HG02938 (cell line): ENCODE results near the gene CTAG1A.
"Not testable (repeated sequence)": the region's sequence is repeated elsewhere in the genome, so short reads cannot be mapped to it uniquely, and the experiment has no call there.

Source experiments
- ATAC-seq: cut with Tn5 transposase; IDR thresholded peaks from one replicate; pipeline ENCODE4 v1.9.1; 2021; ENCODE audit warnings: mild to moderate bottlenecking, moderate library complexity; ENCODE audit not compliant: unreplicated experiment

The CTAG1A gene

DNA sequence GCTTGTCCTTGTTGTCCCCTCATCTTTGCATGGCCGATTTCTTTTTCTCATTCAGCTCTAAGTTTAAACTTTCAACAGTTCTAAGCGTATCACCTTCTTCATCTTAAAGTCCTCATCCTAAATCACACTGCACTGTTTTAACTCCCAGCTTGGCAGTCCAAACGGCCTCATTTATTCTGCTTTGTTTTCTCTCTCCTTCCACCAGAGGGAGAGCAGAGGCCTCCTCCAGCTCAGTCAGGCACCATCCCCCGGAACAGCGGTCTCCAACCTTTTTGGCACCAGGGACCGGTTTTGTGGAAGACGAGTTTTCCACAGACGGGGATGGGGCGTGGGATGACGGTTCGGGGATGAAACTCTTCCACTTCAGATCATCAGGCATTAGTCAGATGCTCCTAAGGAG lies 14.6 kb upstream of the CTAG1A start:
- ATAC-seq = not testable (repeated sequence)

- ATAC-seq = not testable (repeated sequence)
Observed at GRCh38 chrX:154573061-154573460, 11.9 kb upstream of the CTAG1A start.

DNA sequence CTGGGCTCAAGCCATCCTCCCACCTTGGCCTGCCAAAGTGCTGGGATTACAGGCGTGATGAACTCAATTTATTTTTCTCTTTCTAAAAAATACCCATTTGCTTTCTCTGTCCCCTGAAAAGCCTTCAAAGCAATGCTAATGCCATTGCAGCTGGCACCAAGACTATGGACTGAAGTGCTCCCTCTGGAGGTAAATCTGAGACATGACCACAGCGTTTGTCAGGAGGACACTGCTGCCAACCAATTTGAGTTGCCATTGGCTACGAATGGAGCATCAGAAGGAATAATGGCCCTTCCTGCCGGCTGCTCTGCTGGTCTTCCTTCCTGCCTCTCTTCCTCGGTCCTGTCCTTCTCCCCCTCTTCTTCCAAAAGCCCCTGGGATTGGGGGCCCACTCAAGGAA lies 9.9 kb upstream of the CTAG1A start:
- ATAC-seq = not testable (repeated sequence)

DNA sequence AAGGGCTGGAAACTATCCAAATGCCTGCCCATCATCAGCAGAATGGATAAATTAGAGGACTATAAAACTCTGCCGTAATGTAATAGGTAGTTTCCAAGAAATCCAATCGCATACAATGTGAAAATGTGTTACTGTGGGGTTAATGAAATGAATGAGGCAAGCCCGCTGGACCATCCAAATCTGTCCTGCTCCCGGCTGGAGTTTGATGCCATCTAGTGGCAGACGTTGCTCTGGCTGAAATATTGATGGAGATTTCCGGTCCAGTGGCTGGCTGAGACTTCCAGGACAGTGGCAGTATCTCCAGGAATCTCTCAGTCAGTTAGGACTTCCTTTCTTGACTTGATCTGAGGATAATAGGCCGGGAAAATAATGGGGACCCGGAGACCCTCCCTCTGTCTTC lies 1.9 kb upstream of the CTAG1A start:
- not testable (repeated sequence) for ATAC-seq

DNA sequence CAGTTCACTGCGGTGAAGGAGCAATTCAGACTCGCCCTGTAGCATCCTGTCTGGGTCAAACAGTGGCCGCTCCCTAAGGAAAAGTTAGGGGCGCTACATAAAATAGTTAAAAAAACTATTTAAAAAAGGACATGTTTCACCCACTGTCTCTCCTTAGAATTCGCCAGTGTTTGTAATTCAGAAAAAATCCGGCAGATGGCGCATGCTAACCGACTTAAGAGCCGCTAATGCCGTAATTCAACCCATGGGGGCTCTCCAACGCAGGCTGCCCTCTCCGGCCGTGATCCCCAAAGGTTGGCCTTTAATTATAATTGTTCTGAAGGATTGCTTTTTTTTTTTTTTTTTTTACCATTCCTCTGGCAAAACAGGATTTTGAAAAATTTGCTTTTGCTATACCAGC lies 5.5 kb downstream of the CTAG1A start:
- ATAC-seq = not testable (repeated sequence)

- no peak for ATAC-seq
Observed at GRCh38 chrX:154592505-154592904, 7.6 kb downstream of the CTAG1A start.

GRCh38 chrX:154593201-154593600 lies 8.3 kb downstream of the CTAG1A start:
- ATAC-seq = no peak

GRCh38 chrX:154594491-154594890 lies 9.6 kb downstream of the CTAG1A start:
- no peak for ATAC-seq

DNA sequence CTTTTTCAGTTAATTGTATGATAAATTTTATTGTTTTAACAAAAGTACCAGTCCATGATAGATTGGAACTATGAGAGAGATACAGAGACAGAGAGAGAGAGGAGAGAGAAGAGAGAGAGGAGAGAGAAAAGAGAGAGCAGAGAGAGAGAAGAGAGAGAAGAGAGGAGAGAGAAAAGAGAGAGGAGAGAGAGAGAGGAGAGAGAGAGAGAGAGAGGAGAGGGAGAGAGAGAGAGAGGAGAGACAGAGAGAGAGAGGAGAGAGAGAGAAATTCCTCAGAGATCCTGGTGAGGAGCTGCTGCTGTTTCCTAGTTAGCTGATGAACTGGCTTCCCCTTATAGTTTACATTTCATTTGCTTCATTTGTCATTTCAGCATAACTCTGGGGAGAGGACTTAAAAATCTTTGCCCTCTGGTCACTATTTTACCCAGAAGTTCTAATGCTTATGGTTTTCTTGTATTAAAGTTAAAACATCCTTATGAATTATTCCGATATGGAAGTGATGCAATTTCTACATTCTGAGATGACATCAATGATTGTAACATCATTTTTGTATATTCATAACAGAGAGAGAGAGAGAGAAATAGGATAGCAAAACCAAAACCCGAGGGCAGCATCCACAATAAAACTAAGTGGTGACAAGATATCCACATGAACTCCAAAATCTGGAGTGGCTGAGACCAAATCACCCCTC lies 10.8 kb downstream of the CTAG1A start:
- ATAC-seq = no peak

GRCh38 chrX:154596290-154596929 lies 11.5 kb downstream of the CTAG1A start:
- ATAC-seq = no peak

DNA sequence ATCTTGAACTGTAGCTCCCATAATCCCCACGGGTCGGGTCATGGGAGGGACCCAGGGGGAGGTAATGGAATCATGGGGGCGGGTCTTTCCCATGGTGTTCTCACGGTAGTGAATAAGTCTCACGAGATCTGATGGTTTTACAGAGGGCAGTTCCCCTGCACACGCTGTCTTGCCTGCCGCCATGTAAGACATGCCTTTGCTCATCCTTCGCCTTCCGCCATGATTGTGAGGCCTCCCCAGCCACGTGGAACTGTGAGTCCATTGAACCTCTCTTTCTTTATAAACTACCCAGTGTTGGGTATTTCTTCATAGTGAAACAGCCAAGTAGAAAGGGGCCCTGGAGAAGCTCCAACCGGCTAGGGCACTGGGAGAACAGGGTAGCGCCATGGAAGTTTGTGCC lies 12.3 kb downstream of the CTAG1A start:
- no peak for ATAC-seq

GRCh38 chrX:154598656-154599055 lies 13.7 kb downstream of the CTAG1A start:
- ATAC-seq = no peak

DNA sequence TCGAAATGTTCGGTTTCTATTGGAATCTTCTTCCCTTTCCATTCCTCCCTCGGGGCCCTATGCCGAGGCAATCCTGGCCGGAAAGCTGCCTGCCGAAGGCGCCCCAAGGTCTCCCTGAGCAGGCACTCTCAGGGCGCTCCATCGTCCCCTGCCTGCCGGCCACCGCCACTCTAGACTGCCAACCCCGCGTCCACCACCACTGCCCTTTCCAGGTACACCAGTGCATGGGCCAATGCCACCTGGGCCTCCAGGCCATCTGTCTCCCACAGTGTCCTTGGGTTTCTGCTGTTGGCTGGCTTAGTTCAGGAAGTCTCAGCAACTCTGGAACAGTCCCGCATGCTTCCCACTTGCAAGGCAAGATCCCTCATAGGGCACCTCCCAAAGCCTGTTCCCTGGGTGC lies 14.6 kb downstream of the CTAG1A start:
- no peak for ATAC-seq

DNA sequence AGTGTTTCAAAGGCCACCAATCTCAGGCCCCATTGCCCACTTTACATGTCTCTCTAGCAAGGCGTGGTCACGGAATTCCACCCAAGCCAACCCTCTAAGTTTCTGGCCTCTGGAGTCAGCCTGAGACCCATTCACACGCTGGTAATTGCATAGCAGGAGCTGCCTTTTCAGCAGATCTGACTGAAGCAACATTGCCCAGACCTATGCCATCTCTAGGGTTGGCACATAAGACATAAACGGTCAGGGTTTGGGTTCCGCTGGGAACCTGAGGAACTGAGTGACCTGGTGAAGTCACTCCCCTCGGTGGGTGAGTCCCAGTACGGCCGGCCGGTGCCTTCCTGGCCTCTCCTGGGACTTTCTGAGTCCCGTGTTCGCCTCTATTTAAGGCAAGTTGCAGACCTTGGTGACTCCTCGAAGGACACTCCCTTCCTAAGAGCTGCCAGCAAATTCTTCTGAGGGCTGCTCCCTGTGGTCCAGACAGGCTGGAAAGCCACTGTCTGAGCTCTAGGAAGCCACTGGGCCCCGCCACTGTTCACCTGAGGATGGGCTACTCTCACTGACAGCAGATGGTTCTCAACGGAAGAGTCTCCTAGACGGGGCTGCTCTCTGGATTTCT lies 15.9 kb downstream of the CTAG1A start:
- ATAC-seq = no peak

DNA sequence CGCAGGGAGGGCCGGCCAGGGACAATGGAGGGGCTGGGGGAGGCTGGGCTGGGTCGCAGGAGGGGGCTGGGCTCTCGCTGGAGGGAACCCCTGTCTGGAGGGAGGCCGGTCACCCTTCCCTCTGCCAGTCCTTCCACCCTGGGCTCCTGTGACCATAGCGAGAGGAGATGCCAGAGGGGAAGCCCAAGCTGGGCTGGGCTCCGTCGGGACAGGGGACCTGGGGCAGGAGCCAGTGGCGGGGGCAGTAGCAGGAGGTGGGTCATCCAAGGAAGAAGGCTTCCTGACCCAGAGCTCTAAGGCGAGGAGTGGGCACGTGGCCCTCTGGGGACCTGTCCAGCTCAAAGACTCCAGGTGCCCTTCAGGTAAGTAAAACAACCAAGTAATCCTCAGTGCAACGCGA lies 17.3 kb downstream of the CTAG1A start:
- ATAC-seq = no peak

DNA sequence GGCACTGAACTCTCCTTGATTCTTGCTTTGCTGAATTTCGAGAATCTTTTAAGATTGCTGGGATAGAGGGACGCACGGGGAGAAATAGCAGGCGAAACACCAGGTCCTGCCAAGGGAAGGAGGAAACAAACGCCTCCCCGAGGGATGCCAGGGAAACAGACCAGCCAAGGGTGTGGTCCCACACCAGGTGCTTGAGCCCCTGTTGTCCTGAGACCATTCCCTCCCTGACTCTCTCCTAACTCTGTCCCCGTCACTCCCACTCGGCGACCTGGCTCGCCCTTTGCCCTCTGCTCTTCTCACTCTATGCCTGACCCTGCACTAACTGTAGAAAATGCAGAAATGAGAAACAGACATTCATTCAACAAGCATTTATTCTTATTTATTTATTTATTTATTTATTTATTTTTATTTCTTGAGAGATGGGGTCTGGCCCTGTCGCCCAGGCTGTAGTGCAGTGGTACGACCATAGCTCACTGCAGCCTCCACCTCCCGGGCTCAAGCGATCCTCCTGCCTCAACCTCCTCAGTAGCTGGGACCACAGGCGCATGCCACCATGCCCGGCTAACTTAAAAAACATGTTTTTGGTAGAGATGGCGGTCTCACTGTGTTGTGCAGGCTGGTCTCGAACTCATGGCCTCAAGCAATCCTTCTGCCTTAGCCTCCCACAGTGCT lies 18.0 kb downstream of the CTAG1A start:
- ATAC-seq = no peak

GRCh38 chrX:154603438-154604430 lies 18.8 kb downstream of the CTAG1A start:
- ATAC-seq = no peak

DNA sequence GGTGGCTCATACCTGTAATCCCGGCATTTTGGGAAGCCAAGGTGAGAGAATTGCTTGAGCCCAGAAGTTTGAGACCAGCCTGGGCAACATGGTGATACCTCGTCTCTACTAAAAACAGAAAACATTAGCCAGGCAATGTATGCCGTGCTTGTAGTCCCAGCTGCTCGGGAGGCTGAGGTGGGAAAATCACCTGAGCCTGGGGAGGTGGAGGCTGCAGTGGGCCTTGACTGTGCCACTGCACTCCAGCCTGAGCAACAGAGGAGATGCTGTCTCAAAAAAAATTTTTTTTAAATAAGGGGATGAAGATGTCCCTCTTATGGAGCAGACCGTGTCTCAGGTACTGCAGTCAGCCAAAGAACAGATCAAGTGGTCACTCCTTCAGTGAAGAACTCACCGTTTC lies 20.6 kb downstream of the CTAG1A start:
- no peak for ATAC-seq

DNA sequence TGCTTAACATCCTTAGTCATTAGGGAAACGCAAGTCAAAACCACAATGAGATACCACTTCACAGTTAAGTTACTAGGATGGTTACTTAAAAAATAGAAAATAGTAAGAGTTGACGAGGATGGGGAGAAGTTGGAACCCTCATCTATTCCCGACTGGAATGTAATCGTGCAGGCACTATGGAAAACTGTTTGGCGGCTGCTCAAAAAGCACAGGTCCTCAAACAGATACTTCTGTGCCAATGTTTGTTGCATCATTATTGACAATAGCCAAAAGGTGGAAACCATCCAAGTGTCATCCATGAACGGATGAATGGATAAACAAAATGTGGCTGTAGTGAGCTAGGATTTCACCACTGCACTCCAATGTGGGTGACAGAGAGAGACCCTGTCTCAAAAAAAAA lies 22.4 kb downstream of the CTAG1A start:
- ATAC-seq = no peak

GRCh38 chrX:154607976-154608375 lies 23.0 kb downstream of the CTAG1A start:
- ATAC-seq = not testable (repeated sequence)

- ATAC-seq = not testable (repeated sequence)
Observed at GRCh38 chrX:154608823-154609222, 23.9 kb downstream of the CTAG1A start.
